NCI-H69 (cell line): ENCODE measurements around the gene C1QTNF2.

Source experiments
- DNase-seq: peaks from one replicate; lab custom pipeline; 2025; lab: John Stamatoyannopoulos, UW

Gene C1QTNF2, protein sequence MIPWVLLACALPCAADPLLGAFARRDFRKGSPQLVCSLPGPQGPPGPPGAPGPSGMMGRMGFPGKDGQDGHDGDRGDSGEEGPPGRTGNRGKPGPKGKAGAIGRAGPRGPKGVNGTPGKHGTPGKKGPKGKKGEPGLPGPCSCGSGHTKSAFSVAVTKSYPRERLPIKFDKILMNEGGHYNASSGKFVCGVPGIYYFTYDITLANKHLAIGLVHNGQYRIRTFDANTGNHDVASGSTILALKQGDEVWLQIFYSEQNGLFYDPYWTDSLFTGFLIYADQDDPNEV

DNA sequence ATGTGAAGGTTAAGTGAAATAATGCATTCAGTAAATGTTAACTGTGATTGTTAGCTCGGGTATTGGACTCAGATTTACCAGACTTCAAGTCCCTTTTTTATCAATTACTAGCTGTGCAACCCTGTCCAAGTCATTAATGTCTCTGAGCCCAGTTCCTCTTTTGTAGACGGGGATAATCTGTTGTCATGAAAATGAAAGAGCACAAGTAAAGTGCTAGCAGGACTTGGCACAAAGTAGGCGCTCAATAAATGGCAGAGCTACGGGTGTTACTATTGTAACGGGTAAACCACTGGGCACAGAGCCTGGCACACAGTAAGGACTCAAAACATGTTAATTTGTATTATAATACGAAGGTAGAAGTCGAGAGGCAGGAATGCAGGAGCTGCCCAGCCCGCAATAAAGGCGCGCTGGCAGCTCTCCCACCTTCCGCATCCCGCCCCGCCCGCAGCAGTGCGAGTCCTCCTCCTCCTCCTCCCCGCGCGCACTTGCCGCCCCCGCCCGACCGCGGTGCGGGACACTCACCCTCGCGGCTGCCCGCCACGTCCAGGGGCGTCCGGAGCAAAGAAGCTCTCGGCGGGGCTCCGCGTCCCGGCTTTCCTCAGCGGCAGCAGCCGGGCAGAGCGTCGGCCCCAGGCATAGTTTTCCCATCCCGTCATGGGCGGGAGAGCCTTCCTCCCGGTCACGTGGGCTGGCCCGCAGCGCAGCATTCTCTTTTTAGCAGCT is at the start of gene C1QTNF2:
TSS of gene C1QTNF2 (minus strand) at position 637 of the 723 bp plus-strand sequence. CDS start 15,615 bp downstream, outside the sequence.
- DNase-seq, result peak; percentile 68

DNA sequence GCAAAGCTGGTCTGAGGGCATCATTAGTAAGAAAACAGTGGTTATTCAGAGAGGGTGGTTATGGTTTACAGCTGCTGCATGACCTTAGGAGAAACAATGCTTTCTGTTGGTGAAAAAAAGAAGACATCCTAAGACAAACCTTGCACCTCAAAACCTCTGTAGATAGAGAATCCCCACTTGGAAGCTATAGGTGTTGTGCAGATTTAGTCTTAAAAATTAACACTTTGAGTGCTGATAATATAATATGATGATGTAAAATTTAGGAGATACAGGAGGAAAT is 49.8 kb upstream of the C1QTNF2 start:
- DNase-seq, result no peak

DNA sequence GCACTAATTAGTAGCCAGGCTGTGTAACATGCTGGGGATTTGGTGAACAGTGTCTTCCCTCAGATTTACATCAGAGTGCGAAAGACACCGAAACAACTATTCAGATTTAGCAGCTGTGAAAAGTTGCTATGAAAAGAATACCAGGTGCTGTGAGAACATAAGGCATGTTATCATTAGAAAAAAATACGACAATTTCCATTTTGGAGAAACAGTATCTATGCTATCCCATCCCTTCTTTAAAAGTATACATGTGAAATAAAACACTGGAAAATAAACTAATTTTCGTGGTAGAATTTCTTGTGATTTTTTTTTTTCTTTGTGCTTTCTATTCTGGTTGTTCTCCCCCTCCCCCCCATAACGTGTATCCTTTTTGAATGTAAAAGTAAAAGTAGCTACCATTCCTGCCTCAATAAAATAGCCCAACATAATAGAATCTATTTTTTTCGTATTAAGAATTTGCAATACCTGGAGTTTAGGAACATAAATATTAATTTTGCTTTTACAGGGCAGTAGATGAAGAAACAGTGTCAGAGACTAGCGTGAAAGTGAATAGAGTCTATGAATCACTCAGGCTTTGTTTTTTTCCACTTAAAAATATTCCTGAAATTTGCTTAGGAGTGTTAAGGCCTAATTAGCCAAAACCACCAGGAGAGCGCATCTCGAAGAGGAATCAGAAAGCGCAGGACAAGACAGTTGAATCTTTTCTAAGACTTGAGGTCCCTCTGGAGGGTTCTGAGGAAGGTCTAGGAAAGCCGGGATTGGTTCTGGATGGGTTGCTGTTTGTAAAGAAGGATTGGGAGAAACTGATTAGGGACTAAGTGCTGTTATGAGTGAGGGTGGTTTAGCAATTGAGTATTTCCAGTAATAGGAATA is 49.3 kb upstream of the C1QTNF2 start:
- DNase-seq, result peak; percentile 51

DNA sequence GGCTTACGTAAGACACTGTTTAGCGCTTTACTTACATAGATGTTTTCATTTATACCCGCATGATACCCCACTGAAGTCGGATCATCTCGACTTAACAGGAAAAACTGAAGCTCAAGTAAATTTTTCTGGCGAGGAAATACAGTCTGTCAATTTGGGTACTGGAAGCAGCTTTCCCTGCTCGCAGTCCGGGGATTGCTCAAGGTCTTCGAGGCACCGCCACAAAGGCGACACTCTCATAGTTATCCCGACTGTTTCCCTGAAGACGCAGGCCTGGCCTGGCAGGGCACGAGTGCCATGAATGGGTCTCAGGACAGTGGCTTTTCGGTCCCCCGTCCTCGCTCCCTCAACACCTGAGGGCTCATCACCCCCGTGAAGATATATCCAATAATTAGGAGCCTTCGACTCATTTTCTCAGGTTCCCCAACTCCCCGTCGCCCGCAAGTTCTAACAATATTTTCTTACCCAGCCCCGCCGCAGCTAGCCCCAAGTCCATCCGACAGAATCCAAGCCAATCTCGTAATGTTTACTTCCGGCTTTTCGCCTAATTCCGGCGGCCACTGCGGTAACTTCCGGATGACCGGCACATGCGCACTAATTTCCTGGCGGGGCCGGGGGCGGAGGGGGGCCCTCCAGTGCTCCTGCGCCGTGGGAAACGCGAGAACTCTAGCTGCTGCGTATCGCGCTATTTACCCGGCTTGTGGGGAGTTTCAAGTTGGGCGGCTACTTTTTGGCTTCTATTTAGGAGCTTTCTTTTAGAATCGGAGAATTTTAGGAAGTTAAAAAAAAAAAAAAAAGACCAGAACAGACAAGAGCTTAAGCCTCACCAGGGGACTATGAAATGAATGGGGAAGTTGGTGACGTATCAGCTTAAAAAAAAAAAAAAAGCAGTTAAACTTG is 48.4 kb upstream of the C1QTNF2 start, which contains the start of gene SLU7:
TSS of gene SLU7 (minus strand) at position 521 of the 897 bp plus-strand sequence. CDS start 3,787 bp downstream, outside the sequence.
- DNase-seq, result peak; percentile 98

DNA sequence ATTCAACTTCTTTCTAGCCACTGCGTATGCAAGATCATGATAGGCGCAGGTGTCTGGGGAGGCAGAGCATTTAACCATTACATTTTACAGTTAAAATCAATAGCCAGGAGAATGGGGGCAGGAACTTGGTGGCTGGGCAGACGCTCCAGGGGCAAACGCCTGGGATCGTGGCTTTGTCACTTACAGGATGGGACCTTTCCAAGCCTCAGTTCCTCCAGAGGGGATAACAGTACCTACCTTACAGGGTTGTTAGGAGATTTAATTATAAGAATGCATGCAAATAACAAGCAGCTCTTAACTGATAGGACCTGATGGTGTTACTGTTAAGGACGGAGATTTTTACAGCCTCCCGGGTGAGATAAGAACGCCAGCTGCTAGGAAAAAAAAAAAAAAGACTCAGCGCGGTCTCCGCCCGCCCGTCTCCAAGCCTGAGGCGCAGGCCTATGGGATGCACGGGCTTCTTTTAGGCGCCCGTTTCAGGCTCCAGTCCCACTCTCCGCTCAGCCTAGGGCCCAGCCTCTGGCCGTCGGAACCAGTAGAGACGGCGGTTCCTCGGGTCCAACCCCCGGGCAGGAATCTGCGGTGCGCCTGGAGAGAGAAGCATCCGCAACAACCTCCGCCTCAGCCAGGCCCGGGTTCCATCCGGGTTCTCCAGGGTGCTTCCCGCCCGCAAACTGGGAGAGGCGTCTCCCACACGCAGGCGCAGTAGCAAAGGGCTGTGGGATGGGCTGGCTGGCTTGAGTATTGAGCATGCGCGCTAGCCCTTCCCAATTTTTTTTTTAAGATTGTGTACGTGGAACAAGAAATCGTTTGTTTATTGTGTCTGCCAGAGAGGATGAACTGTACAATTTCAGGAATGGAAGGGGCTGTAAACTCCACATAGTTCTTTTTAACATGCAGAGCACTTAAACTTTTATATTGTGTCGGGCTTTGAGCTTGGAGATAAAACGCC is 29.3 kb upstream of the C1QTNF2 start, which contains the start of gene FAM200C:
TSS of gene FAM200C (minus strand) at position 653 of the 952 bp plus-strand sequence. CDS start 4,564 bp downstream, outside the sequence.
- DNase-seq, result peak; percentile 96

DNA sequence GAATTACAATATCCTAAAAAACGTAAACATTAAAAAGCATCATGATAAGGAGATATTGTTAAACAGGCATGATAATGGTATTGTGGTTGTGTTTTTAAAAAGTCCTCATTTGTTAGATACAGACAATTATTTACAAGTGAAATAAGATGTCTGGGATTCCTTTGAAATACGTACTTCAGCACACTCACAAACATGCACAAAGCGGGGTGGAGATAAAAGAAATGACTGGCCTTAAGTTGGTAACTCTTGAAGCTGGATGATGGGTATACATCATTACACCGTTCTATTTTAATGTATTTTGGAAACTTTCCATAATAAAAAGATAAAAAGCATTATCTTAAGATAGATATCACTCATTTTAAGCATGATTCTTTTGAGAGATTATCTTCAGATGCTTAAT is 28.4 kb upstream of the C1QTNF2 start:
- peak; percentile 20 for DNase-seq

DNA sequence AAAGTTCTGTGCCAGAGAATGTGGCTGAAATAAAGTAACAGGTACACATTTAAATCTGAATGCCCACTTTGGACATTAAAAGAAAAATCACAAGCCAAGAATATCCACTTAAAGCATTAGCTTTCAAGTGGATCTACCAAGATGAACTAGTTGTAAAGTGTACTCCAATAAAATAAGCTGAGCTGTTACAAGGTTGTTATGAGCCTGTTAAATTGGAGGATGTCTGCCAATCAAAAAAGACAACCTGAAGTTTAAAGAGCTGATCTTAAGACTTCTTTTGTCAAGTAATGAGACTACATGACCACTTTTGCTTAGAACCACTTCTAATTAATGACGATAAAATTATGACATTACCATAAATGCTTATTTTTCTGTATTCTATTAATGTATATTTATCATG is 27.1 kb upstream of the C1QTNF2 start:
- no peak for DNase-seq

DNA sequence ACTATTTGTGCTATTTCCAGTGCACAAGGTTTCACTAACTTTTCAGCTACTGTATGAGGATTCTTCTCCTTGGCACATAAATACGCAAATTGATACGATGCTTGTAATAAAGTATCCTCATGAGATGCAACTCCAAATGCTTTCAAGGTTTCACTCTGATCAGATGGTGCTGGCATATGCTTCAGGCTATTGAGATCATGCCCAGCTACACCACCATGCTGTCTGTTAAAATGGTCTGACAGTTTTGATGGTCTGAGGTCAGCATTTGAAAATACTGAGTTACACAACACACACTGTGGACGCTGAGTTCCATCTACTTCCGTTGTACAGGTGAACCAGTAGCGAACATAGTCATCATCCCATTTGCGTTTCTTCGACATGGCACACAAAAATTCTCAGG is 24.7 kb upstream of the C1QTNF2 start:
- DNase-seq, result no peak

DNA sequence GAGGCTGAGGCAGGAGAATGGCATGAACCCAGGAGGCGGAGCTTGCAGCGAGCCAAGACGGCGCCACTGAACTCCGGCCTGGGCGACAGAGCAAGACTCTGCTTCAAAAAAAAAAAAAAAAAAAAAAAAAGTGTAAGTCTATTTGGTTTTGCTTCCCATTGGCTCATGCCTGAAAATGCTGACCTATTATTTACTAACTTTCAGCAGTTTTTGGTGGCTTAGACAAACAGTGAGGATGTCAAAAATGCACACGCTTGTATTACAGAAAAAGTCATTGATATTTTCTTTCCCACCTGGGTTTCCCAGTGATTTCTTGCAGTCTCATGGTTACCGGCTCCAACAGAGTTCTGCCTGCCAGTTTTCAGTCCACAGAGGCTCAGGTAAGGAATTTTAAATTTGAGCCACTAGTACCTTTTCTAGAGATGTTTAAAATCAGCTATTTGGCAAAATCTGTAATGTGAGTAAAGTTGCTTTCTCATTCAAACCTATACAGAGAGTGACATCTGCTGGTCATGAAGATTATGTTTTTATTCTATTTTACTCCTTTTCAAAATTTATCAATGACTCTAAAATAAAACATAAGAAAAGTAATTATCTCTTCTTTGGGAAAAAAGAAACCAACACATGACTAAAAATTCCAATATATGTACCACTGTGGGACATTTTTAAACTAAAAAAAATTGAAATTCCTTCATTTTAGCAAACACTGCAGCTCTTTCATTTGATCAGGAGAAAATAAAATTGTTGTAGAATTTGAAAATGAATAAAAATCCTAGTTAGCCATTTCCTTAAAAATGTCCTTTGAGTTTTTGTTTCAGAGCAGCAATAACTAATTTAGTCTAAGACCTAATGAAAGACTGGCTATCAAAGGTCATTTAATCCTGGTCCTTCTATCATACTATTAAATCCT is 20.6 kb upstream of the C1QTNF2 start:
- DNase-seq, result peak; percentile 48

DNA sequence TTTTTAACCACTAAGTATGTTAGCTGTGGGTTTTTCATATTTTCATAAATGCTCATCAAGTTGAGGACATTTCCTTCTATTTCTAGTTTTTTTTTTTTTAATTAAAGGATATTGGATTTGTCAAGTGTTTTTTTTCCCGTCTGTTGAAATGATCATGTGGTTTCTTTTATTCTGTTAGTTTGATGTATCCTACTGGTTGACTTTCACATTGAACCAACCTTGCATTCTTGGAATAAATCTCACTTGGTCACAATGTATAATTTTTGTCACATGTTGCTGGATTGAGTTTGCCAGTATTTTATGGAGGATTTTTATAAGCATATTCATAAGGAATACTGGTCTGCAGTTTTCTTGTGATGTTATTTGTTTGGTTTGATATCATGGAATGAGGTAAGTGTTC is 17.0 kb upstream of the C1QTNF2 start:
- DNase-seq, result no peak

DNA sequence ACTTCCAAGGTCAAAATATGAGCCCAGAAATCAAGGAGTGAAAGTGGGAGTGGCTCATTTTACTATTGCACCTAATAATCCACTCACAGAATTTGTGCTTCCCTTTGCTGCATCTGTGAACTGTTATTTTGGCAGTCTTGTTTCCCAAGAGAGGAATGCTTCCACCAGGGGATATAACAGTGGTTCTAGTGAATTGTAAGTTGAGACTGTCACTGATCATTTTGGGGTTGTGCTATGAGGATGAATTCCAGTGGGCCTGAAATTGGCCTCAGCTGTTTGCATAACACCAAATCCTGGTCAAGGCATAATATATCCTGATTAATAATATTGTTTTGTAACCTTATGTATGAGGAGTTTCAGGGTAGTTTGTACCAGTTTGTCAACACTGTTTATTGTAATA is 15.1 kb upstream of the C1QTNF2 start:
- no peak for DNase-seq

DNA sequence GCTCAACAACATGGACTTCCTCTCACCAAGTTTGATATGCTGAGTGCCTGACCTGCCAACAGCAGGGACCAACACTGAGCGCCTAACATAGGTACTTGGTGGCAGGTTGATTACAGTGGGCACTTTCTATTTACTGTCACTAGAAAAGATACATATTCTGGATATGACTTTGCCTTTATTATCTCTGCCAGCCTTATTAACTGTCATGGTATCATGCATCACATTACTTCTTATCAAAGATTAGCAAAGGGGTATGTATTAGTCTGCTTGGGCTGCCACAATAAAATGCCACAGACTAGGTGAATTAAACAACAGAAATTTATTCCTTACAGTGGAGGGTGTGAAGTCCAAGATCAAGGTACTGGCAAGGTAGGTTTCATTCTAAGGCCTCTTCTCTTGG is 14.3 kb upstream of the C1QTNF2 start:
- no peak for DNase-seq

DNA sequence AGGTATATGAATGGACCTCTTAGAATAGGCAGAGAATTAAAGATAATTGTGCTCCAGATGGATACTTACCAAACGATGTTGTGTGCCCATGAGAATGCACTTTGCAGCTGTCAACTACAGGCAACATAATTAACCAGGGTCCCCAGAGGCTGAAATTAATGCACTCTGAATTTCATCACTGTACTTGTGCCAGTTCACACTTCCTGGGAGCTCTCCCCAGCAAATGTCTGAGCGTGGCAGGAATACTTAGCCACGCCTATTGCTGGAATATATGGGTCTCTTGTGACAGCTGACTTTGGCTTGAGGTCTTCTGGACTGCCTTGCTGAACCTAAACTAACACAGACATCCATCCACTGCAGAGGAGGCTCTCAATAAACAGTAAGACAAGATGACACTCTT is 11.9 kb upstream of the C1QTNF2 start:
- peak; percentile 93 for DNase-seq

DNA sequence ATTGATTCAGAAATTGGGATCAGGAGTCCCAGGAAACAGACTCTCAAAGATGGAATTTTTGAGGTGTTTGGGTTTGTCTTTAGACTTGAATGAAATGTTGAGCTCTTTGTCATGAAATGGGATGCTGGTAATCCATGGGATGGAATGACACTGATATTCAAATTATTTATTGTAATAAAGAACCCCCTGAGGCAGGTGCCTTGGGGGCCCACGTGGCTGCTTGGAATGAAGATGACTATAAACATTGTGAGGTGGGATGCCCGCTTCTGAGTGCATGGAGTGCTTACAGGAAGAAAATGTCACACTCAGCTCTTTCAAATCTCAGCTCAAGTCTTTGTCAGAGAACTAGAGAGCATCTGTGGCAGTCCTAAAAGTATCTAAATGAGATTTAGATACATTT is 9.6 kb upstream of the C1QTNF2 start:
- DNase-seq, result no peak

DNA sequence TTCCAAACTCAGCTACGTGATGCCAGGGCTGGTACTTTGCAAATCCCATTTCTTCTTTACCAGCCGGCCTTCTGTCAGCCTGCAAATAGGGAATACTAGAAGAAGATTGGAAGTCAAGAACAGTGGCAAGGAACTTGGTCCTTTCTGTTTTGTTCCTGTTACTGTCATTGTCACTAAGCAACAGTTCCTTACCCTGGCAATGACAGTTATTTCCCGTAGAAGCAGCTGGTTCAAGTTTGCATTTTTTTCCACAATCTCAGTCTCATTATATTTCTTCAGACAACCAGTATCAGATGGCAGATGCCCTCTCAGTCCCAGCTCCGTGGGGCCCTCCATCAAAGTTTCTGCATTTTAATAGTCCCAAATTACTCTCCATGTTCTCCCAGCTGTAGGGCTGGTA is 9.1 kb upstream of the C1QTNF2 start:
- no peak for DNase-seq

DNA sequence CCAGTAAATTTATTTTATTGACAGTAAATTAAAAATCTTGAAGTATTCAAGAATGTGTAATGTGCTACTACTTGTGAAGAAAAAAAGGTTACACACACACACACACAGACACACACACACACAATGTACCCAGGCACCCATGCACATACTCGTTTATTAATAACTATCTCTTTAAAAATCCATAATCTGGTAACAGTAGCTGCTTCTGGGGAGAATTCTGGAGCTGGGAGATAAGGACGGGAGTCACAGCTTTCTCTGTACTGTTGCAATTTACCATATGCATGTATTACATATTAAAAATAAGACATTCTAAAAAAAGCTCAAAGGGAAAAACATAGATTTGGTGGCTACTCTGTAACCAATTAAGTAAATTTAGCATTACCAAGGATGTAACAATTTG is 7.9 kb upstream of the C1QTNF2 start:
- DNase-seq, result no peak

DNA sequence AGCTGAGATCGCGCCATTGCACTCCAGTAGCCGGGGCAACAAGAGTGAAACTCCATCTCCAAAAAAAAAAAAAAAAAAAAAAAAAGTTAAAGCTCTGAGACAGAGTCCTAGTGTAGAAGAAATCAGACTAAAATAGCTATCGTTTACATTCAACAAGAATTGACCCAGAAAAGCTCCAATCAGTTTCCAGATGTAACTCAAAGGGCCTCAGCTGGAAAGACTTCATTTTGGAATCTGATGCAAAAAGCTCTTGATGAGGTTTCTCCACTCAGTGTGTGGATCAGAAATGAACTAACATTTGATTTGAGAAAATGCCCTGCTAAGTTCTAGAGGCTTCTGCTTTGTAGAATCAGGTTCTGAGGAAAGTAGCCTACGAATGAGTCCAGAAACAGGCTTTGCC is 7.2 kb upstream of the C1QTNF2 start:
- DNase-seq, result no peak

DNA sequence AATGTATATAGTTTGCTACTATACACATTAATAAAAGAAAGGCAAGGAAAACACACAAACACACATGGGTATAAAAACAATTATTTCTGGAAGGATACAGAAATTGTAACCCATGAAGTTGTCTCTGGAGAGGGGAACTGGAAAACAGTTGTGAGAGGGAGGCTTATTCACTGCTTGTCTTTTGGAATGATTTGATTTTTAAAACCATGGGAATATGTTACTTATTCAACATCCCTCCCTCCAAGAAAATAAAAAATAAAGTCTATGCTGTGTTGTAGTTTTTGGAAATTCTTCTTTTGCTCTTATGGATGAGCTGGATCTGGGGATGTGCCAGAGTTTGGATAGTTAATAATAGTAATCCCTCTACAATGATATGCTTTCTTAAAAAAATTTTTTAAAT is 6.0 kb upstream of the C1QTNF2 start:
- DNase-seq, result no peak

DNA sequence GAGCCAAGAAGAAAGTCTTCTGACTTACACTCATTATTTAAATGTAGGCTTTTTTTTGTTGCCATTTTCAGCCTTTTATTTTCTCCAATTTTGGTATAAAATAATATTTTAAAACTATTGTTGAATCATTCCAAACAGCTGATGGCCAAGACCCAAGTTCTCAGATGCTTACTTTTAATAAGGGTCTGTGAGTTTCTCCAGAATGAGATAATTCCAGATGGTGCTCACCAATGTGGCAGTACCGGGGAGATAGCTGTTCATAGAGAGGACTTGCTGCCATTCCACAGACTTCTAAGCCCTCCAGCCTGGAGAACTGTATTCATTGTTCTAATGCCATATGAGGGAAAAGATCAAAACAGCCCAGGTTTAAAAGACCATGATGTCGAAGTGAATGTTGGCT is 5.3 kb upstream of the C1QTNF2 start:
- no peak for DNase-seq
